Esophagus (tissue), 2 donors: Measurements from ENCODE around the gene IWS1. TPM values are rescaled to one million over a fixed set of nuclear protein-coding genes. Genes with fewer than 3 reads are reported as not detected.
"Not testable (repeated sequence)": the region's sequence is repeated elsewhere in the genome, so short reads cannot be mapped to it uniquely, and the experiment has no call there.

Source experiments
- H3K27ac ChIP-seq, 2 donors: one replicate each; pipeline ENCODE4 v1.5.1; 2013; ENCODE audit warnings: low read depth in 2 of 2, mild to moderate bottlenecking in 2 of 2, inconsistent platforms in 1 of 2, low read length in 1 of 2, moderate library complexity in 1 of 2
- H3K27me3 ChIP-seq, 2 donors: one replicate each; pipeline ENCODE4 v1.6.1; 2013; ENCODE audit warnings: low read length in 2 of 2, control low read depth in 1 of 2, mild to moderate bottlenecking in 1 of 2; ENCODE audit not compliant: insufficient read depth in 2 of 2, control insufficient read depth in 1 of 2
- H3K36me3 ChIP-seq, 2 donors: one replicate each; pipeline ENCODE4 v1.6.1; 2013; ENCODE audit warnings: low read length in 1 of 2; ENCODE audit not compliant: control insufficient read depth in 2 of 2, insufficient read depth in 2 of 2
- H3K4me1 ChIP-seq, 2 donors: one replicate each; pipeline ENCODE4 v1.6.1; 2013; ENCODE audit warnings: low read length in 1 of 2; ENCODE audit not compliant: control insufficient read depth in 2 of 2, insufficient read depth in 2 of 2
- H3K4me3 ChIP-seq, 2 donors: one replicate each; pipeline ENCODE4 v1.5.1; 2013; ENCODE audit warnings: low read length in 2 of 2, mild to moderate bottlenecking in 2 of 2, low read depth in 1 of 2, moderate library complexity in 1 of 2
- H3K9me3 ChIP-seq, 2 donors: one replicate each; pipeline ENCODE4 v1.6.1; 2013; ENCODE audit warnings: mild to moderate bottlenecking in 2 of 2, low read depth in 1 of 2, low read length in 1 of 2, moderate library complexity in 1 of 2; ENCODE audit not compliant: control insufficient read depth in 2 of 2, insufficient read depth in 1 of 2
- WGBS, 2 donors: extraction: QIAGEN DNeasy Blood & Tissue Kit; methylation state at CpG; one replicate each; pipeline ENCODE4 v1.1.7; 2013; 5-methylcytosine and 5-hydroxymethylcytosine counted together
- polyA plus RNA-seq, 2 donors: library from polyadenylated mRNA; stranded (reverse); fragments of 200-250 nt; gene quantifications; one replicate each; pipeline ENCODE4 v1.2.3, GENCODE V29; 2013
- donor health status: healthy with polysubstance abuse.
- donor health status: Bipolar disorder and iron deficiency.

The IWS1 gene
- polyA plus RNA-seq, 2 donors, result 14.1 to 19.7 TPM

- Histone ChIP-seq H3K27ac (no peak overlapping the region), H3K27me3 (peaks cover 0 to 3% of the 10 kb centered on the region in 2 donors), H3K4me3 (no peak overlapping the region), H3K36me3 (no peaks in the 10 kb centered on the region), H3K9me3 (no peaks in the 10 kb centered on the region), H3K4me1 (peaks cover 0 to 3% of the 10 kb centered on the region in 2 donors)
- 60 to 61% methylated on average over 6 of the region's 6 CpGs for WGBS, 2 donors
These were observed 18.9 kb upstream of the IWS1 start for GRCh38 chr2:127545189-127545588.

- not testable (repeated sequence) for H3K4me3 ChIP-seq, H3K9me3 ChIP-seq, H3K27me3 ChIP-seq, H3K27ac ChIP-seq, H3K36me3 ChIP-seq, H3K4me1 ChIP-seq
- WGBS, 2 donors, result 40 to 43% methylated on average over 8 of the region's 8 CpGs
These were observed 16.8 kb upstream of the IWS1 start for GRCh38 chr2:127543013-127543501.

- H3K27me3 ChIP-seq, result peaks cover 0 to 3% of the 10 kb centered on the region in 2 donors
- H3K9me3 ChIP-seq, result no peaks in the 10 kb centered on the region
- WGBS, 2 donors, result 86 to 87% methylated on average over 3 of the region's 3 CpGs
- no peak overlapping the region for H3K4me3 ChIP-seq
- no peak overlapping the region for H3K27ac ChIP-seq
- no peaks in the 10 kb centered on the region for H3K36me3 ChIP-seq
- H3K4me1 ChIP-seq, result peaks cover 0 to 3% of the 10 kb centered on the region in 2 donors
These were observed 15.9 kb upstream of the IWS1 start for GRCh38 chr2:127542231-127542630.

- Histone ChIP-seq H3K27ac (no peak overlapping the region), H3K4me3 (no peak overlapping the region), H3K27me3 (peaks cover 0 to 3% of the 10 kb centered on the region in 2 donors), H3K36me3 (no peaks in the 10 kb centered on the region), H3K9me3 (no peaks in the 10 kb centered on the region), H3K4me1 (peaks cover 0 to 3% of the 10 kb centered on the region in 2 donors)
- 53 to 68% methylated on average over 7 of the region's 7 CpGs for WGBS, 2 donors
These were observed 15.5 kb upstream of the IWS1 start for GRCh38 chr2:127541809-127542208.

GRCh38 chr2:127537644-127538043 is 11.4 kb upstream of the IWS1 start:
- 90 to 92% methylated on average over 5 of the region's 5 CpGs for WGBS, 2 donors
- H3K27ac ChIP-seq, result no peak overlapping the region
- no peaks in the 10 kb centered on the region for H3K4me1 ChIP-seq
- H3K9me3 ChIP-seq, result no peaks in the 10 kb centered on the region
- H3K27me3 ChIP-seq, result peaks cover 0 to 3% of the 10 kb centered on the region in 2 donors
- H3K4me3 ChIP-seq, result no peak overlapping the region
- no peaks in the 10 kb centered on the region for H3K36me3 ChIP-seq

- Histone ChIP-seq H3K27ac (no peak overlapping the region), H3K9me3 (no peaks in the 10 kb centered on the region), H3K4me1 (no peaks in the 10 kb centered on the region), H3K36me3 (no peaks in the 10 kb centered on the region), H3K4me3 (no peak overlapping the region), H3K27me3 (peaks cover 0 to 3% of the 10 kb centered on the region in 2 donors)
- WGBS, 2 donors, result 72 to 78% methylated on average over 7 of the region's 7 CpGs
These were observed 10.6 kb upstream of the IWS1 start for GRCh38 chr2:127536707-127537541.

GRCh38 chr2:127535918-127536317 is 9.6 kb upstream of the IWS1 start:
- WGBS, 2 donors, result 80 to 87% methylated on average over 6 of the region's 6 CpGs
- no peak overlapping the region for H3K4me3 ChIP-seq
- no peaks in the 10 kb centered on the region for H3K36me3 ChIP-seq
- no peak overlapping the region for H3K27ac ChIP-seq
- no peaks in the 10 kb centered on the region for H3K4me1 ChIP-seq
- H3K27me3 ChIP-seq, result peaks cover 0 to 2% of the 10 kb centered on the region in 2 donors
- H3K9me3 ChIP-seq, result no peaks in the 10 kb centered on the region

- Histone ChIP-seq H3K4me1 (no peaks in the 10 kb centered on the region), H3K27ac (no peak within 1 kb of the TSS), H3K27me3 (no peaks in the 10 kb centered on the region), H3K36me3 (no peaks in the 10 kb centered on the region), H3K4me3 (no peak within 1 kb of the TSS), H3K9me3 (no peaks in the 10 kb centered on the region)
- 65 to 76% methylated on average over 11 of the region's 11 CpGs for WGBS, 2 donors
These were observed 9.2 kb upstream of the IWS1 start, which contains the start of gene MYO7B for GRCh38 chr2:127535422-127535901. TSS of gene MYO7B (plus strand) at chr2:127535683. CDS start at chr2:127559723, 24,040 bp downstream.

GRCh38 chr2:127532296-127532695 is 6.0 kb upstream of the IWS1 start:
- Histone ChIP-seq H3K27me3 (no peaks in the 10 kb centered on the region), H3K4me1 (no peaks in the 10 kb centered on the region)
- WGBS, 2 donors, result 89 to 90% methylated on average over 8 of the region's 8 CpGs

More at GRCh38 chr2:127532296-127532695, 6.0 kb upstream of the IWS1 start:
- H3K9me3 ChIP-seq, result peaks cover 0 to 4% of the 10 kb centered on the region in 2 donors
- no peak overlapping the region for H3K4me3 ChIP-seq
- H3K36me3 ChIP-seq, result no peaks in the 10 kb centered on the region
- H3K27ac ChIP-seq, result no peak overlapping the region
